ENCODE data around the gene ZFAND2A.
A peak's percentile ranks its signal among the peaks of the same experiment; 100 is the strongest.

DNA sequence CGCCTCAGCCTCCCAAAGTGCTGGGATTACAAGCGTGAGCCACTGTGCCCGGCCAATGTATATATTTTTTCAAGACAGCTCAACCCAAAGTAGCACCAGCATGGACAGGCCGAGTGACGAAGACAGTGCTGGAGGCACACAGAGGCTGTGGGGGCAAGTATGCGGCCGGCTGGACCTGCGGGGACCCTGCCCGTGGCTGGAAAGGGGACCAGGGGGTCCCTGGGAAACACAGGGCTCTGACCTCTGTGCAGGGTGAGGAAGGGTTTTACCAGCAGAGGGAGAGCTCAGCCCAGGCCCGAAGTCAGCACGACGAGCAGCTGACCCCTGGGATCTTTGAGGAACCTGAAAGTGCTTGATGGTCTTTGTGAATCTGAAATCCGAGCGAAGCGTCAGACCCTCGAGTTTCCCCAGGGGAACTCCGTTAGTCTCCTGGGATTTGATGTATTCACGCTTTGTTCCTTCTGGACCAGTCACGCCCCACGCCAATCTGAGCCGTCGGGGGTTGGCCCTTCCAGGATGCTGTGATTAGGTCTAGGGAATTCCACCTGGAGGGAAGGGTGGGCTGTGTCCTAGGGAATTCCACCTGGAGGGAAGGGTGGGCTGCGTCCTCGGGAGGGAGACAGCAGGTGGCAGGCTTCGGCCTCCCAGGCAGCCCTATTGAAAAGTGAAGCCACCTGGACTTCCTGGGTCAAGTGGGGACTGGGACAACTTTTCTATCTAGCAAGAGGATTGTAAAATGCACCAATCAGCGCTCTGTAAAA is 10.9 kb upstream of the ZFAND2A start:
- TF ChIP-seq, protein P1, sequence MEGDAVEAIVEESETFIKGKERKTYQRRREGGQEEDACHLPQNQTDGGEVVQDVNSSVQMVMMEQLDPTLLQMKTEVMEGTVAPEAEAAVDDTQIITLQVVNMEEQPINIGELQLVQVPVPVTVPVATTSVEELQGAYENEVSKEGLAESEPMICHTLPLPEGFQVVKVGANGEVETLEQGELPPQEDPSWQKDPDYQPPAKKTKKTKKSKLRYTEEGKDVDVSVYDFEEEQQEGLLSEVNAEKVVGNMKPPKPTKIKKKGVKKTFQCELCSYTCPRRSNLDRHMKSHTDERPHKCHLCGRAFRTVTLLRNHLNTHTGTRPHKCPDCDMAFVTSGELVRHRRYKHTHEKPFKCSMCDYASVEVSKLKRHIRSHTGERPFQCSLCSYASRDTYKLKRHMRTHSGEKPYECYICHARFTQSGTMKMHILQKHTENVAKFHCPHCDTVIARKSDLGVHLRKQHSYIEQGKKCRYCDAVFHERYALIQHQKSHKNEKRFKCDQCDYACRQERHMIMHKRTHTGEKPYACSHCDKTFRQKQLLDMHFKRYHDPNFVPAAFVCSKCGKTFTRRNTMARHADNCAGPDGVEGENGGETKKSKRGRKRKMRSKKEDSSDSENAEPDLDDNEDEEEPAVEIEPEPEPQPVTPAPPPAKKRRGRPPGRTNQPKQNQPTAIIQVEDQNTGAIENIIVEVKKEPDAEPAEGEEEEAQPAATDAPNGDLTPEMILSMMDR (conservative IDR thresholded peaks at IDR 0.05; ENCODE audit: low read depth in 2 of 2): peak in 1 of 2 experiments; percentile 37
- TF ChIP-seq POLR2AphosphoS5 (IDR thresholded peaks at IDR 0.05; ENCODE audit: low read depth) (no peak), NANOG (IDR thresholded peaks at IDR 0.05; ENCODE audit: borderline replicate concordance) (no peak), EZH2 (IDR thresholded peaks at IDR 0.05; ENCODE audit: low read depth, unreplicated experiment) (no peak), CREB1 (CRISPR knock-in tag; IDR thresholded peaks at IDR 0.05; ENCODE audit: low read depth) (no peak), EZH2phosphoT487 (IDR thresholded peaks at IDR 0.05; ENCODE audit: unreplicated experiment) (no peak), STAT1 (IDR thresholded peaks at IDR 0.05; ENCODE audit: unreplicated experiment) (no peak), JUNB (IDR thresholded peaks at IDR 0.05; ENCODE audit: unreplicated experiment) (no peak)
- TF ChIP-seq, protein P2, sequence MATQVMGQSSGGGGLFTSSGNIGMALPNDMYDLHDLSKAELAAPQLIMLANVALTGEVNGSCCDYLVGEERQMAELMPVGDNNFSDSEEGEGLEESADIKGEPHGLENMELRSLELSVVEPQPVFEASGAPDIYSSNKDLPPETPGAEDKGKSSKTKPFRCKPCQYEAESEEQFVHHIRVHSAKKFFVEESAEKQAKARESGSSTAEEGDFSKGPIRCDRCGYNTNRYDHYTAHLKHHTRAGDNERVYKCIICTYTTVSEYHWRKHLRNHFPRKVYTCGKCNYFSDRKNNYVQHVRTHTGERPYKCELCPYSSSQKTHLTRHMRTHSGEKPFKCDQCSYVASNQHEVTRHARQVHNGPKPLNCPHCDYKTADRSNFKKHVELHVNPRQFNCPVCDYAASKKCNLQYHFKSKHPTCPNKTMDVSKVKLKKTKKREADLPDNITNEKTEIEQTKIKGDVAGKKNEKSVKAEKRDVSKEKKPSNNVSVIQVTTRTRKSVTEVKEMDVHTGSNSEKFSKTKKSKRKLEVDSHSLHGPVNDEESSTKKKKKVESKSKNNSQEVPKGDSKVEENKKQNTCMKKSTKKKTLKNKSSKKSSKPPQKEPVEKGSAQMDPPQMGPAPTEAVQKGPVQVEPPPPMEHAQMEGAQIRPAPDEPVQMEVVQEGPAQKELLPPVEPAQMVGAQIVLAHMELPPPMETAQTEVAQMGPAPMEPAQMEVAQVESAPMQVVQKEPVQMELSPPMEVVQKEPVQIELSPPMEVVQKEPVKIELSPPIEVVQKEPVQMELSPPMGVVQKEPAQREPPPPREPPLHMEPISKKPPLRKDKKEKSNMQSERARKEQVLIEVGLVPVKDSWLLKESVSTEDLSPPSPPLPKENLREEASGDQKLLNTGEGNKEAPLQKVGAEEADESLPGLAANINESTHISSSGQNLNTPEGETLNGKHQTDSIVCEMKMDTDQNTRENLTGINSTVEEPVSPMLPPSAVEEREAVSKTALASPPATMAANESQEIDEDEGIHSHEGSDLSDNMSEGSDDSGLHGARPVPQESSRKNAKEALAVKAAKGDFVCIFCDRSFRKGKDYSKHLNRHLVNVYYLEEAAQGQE (IDR thresholded peaks at IDR 0.05; ENCODE audit: unreplicated experiment): no peak
- TF ChIP-seq, protein P3, sequence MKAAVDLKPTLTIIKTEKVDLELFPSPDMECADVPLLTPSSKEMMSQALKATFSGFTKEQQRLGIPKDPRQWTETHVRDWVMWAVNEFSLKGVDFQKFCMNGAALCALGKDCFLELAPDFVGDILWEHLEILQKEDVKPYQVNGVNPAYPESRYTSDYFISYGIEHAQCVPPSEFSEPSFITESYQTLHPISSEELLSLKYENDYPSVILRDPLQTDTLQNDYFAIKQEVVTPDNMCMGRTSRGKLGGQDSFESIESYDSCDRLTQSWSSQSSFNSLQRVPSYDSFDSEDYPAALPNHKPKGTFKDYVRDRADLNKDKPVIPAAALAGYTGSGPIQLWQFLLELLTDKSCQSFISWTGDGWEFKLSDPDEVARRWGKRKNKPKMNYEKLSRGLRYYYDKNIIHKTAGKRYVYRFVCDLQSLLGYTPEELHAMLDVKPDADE (IDR thresholded peaks at IDR 0.05): no peak

All from GM23338 (cell line).